Measurements from ENCODE around the gene ZMAT5. TPM values are rescaled to one million over a fixed set of nuclear protein-coding genes. Genes with fewer than 3 reads are reported as not detected.

ZMAT5 gene
- polyA plus RNA-seq, 1 experiment, result 16.4 TPM

GRCh38 chr22:29784451-29785361 lies 17.9 kb upstream of the ZMAT5 start:
- no peak for TF ChIP-seq CTCF (IDR thresholded peaks at IDR 0.05; ENCODE audit: low read depth, low read length)
- ChIA-PET CTCF (interaction anchor here (1.2 to 2.1 kb wide), 2 partner anchors 12 to 221 kb away, joined by 5 to 8 read pairs; no protein-coding TSS in a partner anchor), POLR2A (no interaction called here)
- Histone ChIP-seq H3K27ac (ENCODE audit: low read depth, low read length) (no peak overlapping the region), H3K4me3 (ENCODE audit: low read depth, low read length) (no peak overlapping the region), H3K9me3 (ENCODE audit: control insufficient read depth, insufficient read depth, low read length) (no peaks in the 10 kb centered on the region), H3K27me3 (ENCODE audit: control insufficient read depth, insufficient read depth, low read length) (no peaks in the 10 kb centered on the region)
- no peak for DNase-seq (ENCODE audit: low read depth, low spot score)

- ChIA-PET CTCF (no interaction called here), POLR2A (interaction anchor here (0.8 to 1.6 kb wide), 2 partner anchors 16 to 17 kb away, joined by 3 to 4 read pairs; partner anchors contain the start of gene ZMAT5)
- Histone ChIP-seq H3K27ac (ENCODE audit: low read depth, low read length) (peak overlapping the region; percentile 97), H3K27me3 (ENCODE audit: control insufficient read depth, insufficient read depth, low read length) (no peaks in the 10 kb centered on the region), H3K4me3 (ENCODE audit: low read depth, low read length) (no peak overlapping the region), H3K9me3 (ENCODE audit: control insufficient read depth, insufficient read depth, low read length) (no peaks in the 10 kb centered on the region)
- TF ChIP-seq CTCF (IDR thresholded peaks at IDR 0.05; ENCODE audit: low read depth, low read length), result no peak
- no peak for DNase-seq (ENCODE audit: low read depth, low spot score)
Measured at GRCh38 chr22:29782061-29782845, 15.4 kb upstream of the ZMAT5 start.

GRCh38 chr22:29780748-29781676 lies 14.2 kb upstream of the ZMAT5 start:
- ChIA-PET CTCF (interaction anchor here (1.3 kb wide), 1 partner anchor 308 kb away, joined by 3 read pairs; no protein-coding TSS in a partner anchor), POLR2A (interaction anchor here (0.6 to 1.6 kb wide), 2 partner anchors 18 to 103 kb away, joined by 4 to 10 read pairs; no protein-coding TSS in a partner anchor)
- peak overlapping the region; percentile 97 for H3K27ac ChIP-seq (ENCODE audit: low read depth, low read length)
- TF ChIP-seq CTCF (IDR thresholded peaks at IDR 0.05; ENCODE audit: low read depth, low read length), result no peak
- H3K27me3 ChIP-seq (ENCODE audit: control insufficient read depth, insufficient read depth, low read length), result no peaks in the 10 kb centered on the region
- peak; percentile 60 for DNase-seq (ENCODE audit: low read depth, low spot score)
- no peak overlapping the region; the same call in 1 of the 2 replicates for H3K4me3 ChIP-seq (ENCODE audit: low read depth, low read length)
- no peaks in the 10 kb centered on the region for H3K9me3 ChIP-seq (ENCODE audit: control insufficient read depth, insufficient read depth, low read length)

GRCh38 chr22:29780220-29780619 lies 13.4 kb upstream of the ZMAT5 start:
- POLR2A ChIA-PET, result no interaction called here
- Histone ChIP-seq H3K27ac (ENCODE audit: low read depth, low read length) (peak overlapping the region; percentile 97), H3K4me3 (ENCODE audit: low read depth, low read length) (no peak overlapping the region), H3K27me3 (ENCODE audit: control insufficient read depth, insufficient read depth, low read length) (no peaks in the 10 kb centered on the region), H3K9me3 (ENCODE audit: control insufficient read depth, insufficient read depth, low read length) (no peaks in the 10 kb centered on the region)
- no peak for TF ChIP-seq CTCF (IDR thresholded peaks at IDR 0.05; ENCODE audit: low read depth, low read length)
- no peak for DNase-seq (ENCODE audit: low read depth, low spot score)
- CTCF ChIA-PET, result no interaction called here
